ENCODE results near the gene C6orf47. TPM values are rescaled to one million over a fixed set of nuclear protein-coding genes. Genes with fewer than 3 reads are reported as not detected.

The C6orf47 gene
- total RNA-seq, 4 donors from 2014 or later = 35.8 to 39.9 (median 37.2) TPM

DNA sequence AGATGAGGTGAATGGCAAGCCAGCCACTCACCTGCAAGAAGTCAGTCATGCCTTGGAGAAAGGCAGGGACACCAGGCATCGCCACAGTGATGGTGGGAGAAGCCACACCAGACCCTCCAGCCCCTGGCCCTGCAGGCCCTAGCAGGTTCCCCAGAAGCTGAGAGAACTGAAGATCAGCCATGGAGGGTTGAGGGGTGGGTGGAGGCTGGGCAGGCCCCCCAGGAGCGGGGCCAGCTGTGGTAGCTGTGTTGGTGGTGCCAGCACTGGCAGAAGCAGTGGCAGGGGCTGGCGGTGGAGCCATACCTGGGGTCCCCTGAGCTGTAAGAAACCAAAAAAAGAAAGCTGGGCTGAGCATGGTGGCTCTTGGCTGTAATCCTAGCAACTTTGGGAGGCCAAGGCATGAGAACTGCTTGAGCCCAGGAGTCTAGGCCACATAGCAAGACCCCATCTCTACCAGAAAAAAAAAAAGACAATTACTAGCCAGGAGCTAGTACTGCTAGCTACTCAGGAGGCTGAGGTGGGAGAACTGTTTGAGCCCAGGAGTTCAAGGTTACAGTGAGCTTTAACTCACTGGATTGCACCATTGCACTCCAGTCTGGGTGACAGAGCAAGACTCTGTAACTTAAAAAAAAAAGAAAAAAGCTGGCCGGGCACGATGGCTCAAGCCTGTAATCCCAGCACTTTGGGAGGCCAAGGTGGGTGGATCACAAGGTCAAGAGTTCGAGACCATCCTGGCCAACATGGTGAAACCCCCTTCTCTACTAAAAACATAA is 17.6 kb downstream of the C6orf47 start:
- no peak overlapping the region for H3K4me3 ChIP-seq (ENCODE audit: low read depth, poor library complexity, severe bottlenecking)
- TF ChIP-seq POLR2A (IDR thresholded peaks at IDR 0.05) (no peak), CTCF (IDR thresholded peaks at IDR 0.05) (no peak)
- DNase-seq (ENCODE audit: low spot score in 2 of 2) = no peak
- WGBS, 2 donors = 88 to 90% methylated on average over 6 of the region's 6 CpGs
- intact Hi-C loops (cut with DNase I; ENCODE audit: low total_unique reads) = no loop called here

DNA sequence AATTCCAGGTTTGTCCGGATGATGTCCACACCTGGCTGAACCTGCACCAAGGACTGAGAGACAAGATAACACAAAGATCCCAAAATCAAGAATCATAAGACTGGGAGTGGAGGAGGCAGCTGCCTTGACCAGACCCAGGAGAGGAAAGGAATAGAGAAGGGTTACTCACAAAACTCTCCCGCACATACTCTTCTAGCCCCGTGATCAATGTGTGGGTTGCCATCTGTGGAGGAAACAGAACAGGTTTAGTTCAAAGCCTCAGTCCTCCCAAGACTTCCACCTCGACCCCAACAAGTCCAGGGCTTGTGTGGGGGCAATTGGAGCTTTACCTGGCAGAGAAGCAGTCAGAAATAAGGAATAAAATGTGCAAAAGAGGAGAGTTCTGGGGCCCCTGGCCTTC is 19.2 kb downstream of the C6orf47 start:
- TF ChIP-seq CTCF (IDR thresholded peaks at IDR 0.05) = no peak
- no peak for TF ChIP-seq POLR2A (IDR thresholded peaks at IDR 0.05)
- intact Hi-C loops (cut with DNase I; ENCODE audit: low total_unique reads) = no loop called here
- 88 to 92% methylated on average over 4 of the region's 4 CpGs for whole genome bisulfite sequencing, 2 donors
- H3K4me3 ChIP-seq (ENCODE audit: low read depth, poor library complexity, severe bottlenecking) = no peak overlapping the region
- DNase-seq (ENCODE audit: low spot score in 2 of 2) = no peak

DNA sequence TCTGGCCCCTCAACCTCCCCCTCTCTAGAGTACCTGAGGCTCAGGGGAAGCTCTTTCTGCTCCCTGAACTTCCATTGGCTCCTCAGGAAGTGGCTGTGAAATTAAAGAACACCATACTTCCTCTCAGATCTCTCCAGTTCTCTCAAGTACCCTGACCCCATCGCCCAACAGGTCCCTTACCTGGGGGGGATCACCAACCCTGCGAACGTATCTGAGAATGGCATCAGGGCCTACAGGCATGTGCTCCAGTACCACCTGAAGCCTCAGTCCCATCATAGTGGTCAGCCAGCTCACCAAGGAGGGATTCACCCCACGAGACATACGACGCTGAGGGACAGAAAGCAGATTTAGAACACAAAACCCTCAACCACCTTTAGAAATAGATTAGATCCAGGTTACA is 20.0 kb downstream of the C6orf47 start:
- no peak overlapping the region for H3K4me3 ChIP-seq (ENCODE audit: low read depth, poor library complexity, severe bottlenecking)
- no peak for DNase-seq (ENCODE audit: low spot score in 2 of 2)
- no peak for TF ChIP-seq CTCF (IDR thresholded peaks at IDR 0.05)
- TF ChIP-seq POLR2A (IDR thresholded peaks at IDR 0.05) = no peak
- WGBS, 2 donors = 94 to 98% methylated on average over 6 of the region's 6 CpGs
- intact Hi-C loops (cut with DNase I; ENCODE audit: low total_unique reads) = no loop called here

DNA sequence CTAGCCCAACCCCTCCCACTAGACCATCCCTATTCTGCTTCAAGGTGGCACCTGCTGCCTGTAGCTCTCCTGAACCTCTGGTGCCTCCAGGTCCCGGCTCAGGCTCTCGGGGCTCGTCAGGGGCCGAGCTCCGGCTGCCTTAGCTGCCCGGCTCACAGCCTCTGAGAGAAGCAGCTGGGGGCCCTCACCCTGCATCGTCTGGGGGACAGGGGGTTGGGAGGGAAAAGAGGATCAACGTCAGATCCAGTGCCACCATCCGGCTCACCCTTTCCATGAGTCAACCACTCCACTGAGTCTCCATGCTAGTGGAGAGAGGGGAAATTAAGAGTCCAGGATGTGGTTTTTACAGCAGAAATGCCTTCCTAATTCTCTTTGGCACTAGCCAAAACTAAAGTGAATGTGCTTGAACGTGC is 21.1 kb downstream of the C6orf47 start:
- no peak for DNase-seq (ENCODE audit: low spot score in 2 of 2)
- WGBS, 2 donors = 69 to 84% methylated on average over 9 to 10 of the region's 10 CpGs
- H3K4me3 ChIP-seq (ENCODE audit: low read depth, poor library complexity, severe bottlenecking) = no peak overlapping the region
- intact Hi-C loops (cut with DNase I; ENCODE audit: low total_unique reads) = no loop called here
- TF ChIP-seq POLR2A (IDR thresholded peaks at IDR 0.05) (no peak), CTCF (IDR thresholded peaks at IDR 0.05) (no peak)

DNA sequence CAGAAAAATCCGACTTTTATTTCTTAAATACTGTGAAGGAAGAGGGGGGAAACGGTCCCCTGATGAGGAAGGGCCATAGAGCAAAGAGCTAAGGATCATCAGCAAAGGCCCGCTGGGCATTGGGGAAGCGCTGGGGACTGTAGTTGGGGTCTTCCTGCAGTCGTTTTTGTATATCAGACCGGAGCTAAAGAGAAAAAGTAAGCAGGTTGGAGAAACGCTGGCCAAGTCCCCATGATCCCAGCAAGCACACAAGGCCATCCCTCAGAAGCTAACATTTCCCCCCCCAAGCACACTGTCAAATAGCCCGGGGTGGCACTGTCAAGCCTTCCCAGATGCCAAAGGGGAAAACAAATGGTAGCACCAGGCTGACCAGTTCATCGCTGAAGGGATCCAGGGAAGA is 21.5 kb downstream of the C6orf47 start:
- 77 to 88% methylated on average over 9 of the region's 9 CpGs for WGBS, 2 donors
- no peak overlapping the region for H3K4me3 ChIP-seq (ENCODE audit: low read depth, poor library complexity, severe bottlenecking)
- intact Hi-C loops (cut with DNase I; ENCODE audit: low total_unique reads) = no loop called here
- DNase-seq (ENCODE audit: low spot score in 2 of 2) = no peak
- no peak for TF ChIP-seq POLR2A (IDR thresholded peaks at IDR 0.05)
- no peak for TF ChIP-seq CTCF (IDR thresholded peaks at IDR 0.05)

All from lower leg skin (tissue), 4 donors.